ENCODE measurements around the gene UTP15. TPM values are rescaled to one million over a fixed set of nuclear protein-coding genes. Genes with fewer than 3 reads are reported as not detected.
A peak's percentile ranks its signal among the peaks of the same experiment; 100 is the strongest.

Gene UTP15
- total and polyA plus RNA-seq, 10 of the 15 experiments (the other 5 are each of a cell fraction or from before 2014, with no cell fraction given), result 22.5 to 39.4 (median 29.6) TPM

DNA sequence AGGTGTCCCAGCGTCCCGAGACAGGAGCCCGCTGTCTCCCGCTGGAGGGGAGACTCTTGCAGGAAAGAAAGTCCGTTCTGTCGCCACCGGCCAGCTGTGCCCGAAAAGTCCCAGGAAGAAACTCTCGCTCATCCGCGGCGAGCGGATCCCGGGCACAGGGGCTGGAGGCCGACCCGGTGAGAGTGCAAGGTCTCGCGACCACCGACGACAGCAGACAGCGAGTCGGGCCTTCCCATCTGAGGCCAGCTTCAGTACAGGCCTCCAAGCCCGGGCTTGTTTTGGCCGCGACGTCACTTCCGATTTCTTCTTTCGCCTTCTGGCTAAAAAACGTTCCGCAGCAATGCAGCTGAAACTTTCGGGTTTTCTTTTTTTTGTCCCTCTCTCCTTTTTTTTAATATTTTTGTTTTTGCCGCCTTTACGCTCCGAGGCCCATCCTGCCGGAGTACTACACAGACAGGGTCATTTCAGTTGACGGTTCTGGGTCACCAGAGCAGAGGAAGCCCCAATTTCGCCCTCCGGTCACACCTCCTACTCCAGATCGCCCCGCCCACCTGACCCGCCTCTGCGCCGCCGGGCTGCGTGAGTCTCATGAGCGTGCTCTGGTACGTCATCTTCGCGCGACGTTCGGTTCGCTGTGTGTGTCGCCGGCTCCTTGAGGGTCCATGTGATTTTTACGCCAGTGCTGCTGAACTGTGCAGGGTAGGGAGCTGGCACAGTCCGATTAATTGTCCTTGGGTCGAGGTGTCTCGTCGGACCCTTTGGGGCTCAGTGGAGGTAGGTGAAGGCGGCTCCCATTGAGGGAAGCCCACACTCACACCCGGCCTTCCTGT is at the start of gene UTP15, which contains the start of gene ANKRA2 (continued):
- TF ChIP-seq, protein P1, sequence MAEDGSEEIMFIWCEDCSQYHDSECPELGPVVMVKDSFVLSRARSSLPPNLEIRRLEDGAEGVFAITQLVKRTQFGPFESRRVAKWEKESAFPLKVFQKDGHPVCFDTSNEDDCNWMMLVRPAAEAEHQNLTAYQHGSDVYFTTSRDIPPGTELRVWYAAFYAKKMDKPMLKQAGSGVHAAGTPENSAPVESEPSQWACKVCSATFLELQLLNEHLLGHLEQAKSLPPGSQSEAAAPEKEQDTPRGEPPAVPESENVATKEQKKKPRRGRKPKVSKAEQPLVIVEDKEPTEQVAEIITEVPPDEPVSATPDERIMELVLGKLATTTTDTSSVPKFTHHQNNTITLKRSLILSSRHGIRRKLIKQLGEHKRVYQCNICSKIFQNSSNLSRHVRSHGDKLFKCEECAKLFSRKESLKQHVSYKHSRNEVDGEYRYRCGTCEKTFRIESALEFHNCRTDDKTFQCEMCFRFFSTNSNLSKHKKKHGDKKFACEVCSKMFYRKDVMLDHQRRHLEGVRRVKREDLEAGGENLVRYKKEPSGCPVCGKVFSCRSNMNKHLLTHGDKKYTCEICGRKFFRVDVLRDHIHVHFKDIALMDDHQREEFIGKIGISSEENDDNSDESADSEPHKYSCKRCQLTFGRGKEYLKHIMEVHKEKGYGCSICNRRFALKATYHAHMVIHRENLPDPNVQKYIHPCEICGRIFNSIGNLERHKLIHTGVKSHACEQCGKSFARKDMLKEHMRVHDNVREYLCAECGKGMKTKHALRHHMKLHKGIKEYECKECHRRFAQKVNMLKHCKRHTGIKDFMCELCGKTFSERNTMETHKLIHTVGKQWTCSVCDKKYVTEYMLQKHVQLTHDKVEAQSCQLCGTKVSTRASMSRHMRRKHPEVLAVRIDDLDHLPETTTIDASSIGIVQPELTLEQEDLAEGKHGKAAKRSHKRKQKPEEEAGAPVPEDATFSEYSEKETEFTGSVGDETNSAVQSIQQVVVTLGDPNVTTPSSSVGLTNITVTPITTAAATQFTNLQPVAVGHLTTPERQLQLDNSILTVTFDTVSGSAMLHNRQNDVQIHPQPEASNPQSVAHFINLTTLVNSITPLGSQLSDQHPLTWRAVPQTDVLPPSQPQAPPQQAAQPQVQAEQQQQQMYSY (CRISPR knock-in tag; IDR thresholded peaks at IDR 0.05), result no peak
- TF ChIP-seq, protein P2, sequence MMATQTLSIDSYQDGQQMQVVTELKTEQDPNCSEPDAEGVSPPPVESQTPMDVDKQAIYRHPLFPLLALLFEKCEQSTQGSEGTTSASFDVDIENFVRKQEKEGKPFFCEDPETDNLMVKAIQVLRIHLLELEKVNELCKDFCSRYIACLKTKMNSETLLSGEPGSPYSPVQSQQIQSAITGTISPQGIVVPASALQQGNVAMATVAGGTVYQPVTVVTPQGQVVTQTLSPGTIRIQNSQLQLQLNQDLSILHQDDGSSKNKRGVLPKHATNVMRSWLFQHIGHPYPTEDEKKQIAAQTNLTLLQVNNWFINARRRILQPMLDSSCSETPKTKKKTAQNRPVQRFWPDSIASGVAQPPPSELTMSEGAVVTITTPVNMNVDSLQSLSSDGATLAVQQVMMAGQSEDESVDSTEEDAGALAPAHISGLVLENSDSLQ (IDR thresholded peaks at IDR 0.05), result peak; percentile 45
- TF ChIP-seq, protein P3, sequence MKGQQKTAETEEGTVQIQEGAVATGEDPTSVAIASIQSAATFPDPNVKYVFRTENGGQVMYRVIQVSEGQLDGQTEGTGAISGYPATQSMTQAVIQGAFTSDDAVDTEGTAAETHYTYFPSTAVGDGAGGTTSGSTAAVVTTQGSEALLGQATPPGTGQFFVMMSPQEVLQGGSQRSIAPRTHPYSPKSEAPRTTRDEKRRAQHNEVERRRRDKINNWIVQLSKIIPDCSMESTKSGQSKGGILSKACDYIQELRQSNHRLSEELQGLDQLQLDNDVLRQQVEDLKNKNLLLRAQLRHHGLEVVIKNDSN (IDR thresholded peaks at IDR 0.05; ENCODE audit: borderline replicate concordance, extremely low read length, insufficient read depth, low read depth, low read length), result peak; percentile 68
- no peak for TF ChIP-seq MEF2A (IDR thresholded peaks at IDR 0.05; ENCODE audit: insufficient read depth, low read depth, low read length)
- TF ChIP-seq ZSCAN29 (IDR thresholded peaks at IDR 0.05), result no peak

Data from GM12878 (cell line).